22Rv1 (cell line): ENCODE results near the gene INPP5A.

Experiments used
- CTCF ChIP-seq: fragments of 450-650 bp; IDR thresholded peaks from 2 replicates; pipeline ENCODE4 v1.5.1; 2017; ENCODE audit warnings: mild to moderate bottlenecking
- ZFX ChIP-seq: fragments of 450-650 bp; IDR thresholded peaks from 2 replicates; pipeline ENCODE4 v1.6.1; 2017; ENCODE audit warnings: antibody characterized with exemption, borderline replicate concordance

- TF ChIP-seq CTCF (no peak), ZFX (no peak)
Measured at GRCh38 chr10:132668048-132668394, 130.4 kb downstream of the INPP5A start.
